Measurements from ENCODE around the gene TMEM61. TPM values are rescaled to one million over a fixed set of nuclear protein-coding genes. Genes with fewer than 3 reads are reported as not detected.

Gene TMEM61
- total and polyA plus RNA-seq, 2 donors (not counting 1 experiment from before 2014, with no cell fraction given), result not detected

- no peaks in the 10 kb centered on the region for H3K9me3 Mint-ChIP-seq (ENCODE audit: insufficient read depth)
- peaks cover 14% of the 10 kb centered on the region for H3K4me1 Mint-ChIP-seq
- H3K27me3 ChIP-seq (replicated peaks in 1 of 4; ENCODE audit: control extremely low read depth in 1 of 4, control insufficient read depth in 3 of 4, insufficient read depth in 4 of 4, low read length in 3 of 4), result no peaks in the 10 kb centered on the region
- H2AFZ ChIP-seq (ENCODE audit: insufficient read depth, low read depth, low read length, poor library complexity, severe bottlenecking), result peak overlapping the region; percentile 66
- H3K79me2 ChIP-seq (ENCODE audit: control insufficient read depth, insufficient read depth, low read length), result no peaks in the 10 kb centered on the region
- peak overlapping the region; percentile 46 for H3K4me2 ChIP-seq (replicated peaks; ENCODE audit: low read depth, low read length, poor library complexity, severe bottlenecking)
- DNase-seq (peak; percentile 44), ATAC-seq (ENCODE audit: low read depth) (peak; percentile 47)
- peak overlapping the region; percentile 12 for H3K4me3 Mint-ChIP-seq
- 36% methylated on average over 4 of the region's 7 CpGs for WGBS (ENCODE audit: insufficient coverage)
- peak overlapping the region in 2 of 5 experiments; percentile 24 to 47 for H3K4me3 ChIP-seq (ENCODE audit: control extremely low read depth in 1 of 5, extremely low read depth in 1 of 5, insufficient read depth in 1 of 5, low read depth in 2 of 5, low read length in 4 of 5)
- peak overlapping the region; percentile 35 for H3K9ac ChIP-seq (ENCODE audit: low read length)
- peaks cover 8 to 14% of the 10 kb centered on the region in 2 donors for H3K4me1 ChIP-seq (ENCODE audit: control insufficient read depth in 2 of 2, insufficient read depth in 2 of 2, low read length in 2 of 2)
- no peak overlapping the region for H3K27ac Mint-ChIP-seq
- H3K27me3 Mint-ChIP-seq, result peaks cover 11% of the 10 kb centered on the region
- intact Hi-C loops (cut with micrococcal nuclease), result no loop called here
- ChIA-PET POLR2A (no interaction called here), CTCF (interaction anchor here (0.8 to 1.2 kb wide), 3 partner anchors 15 to 21 kb away, joined by 3 read pairs; no protein-coding TSS in a partner anchor)
- no peaks in the 10 kb centered on the region for H4K20me1 ChIP-seq (ENCODE audit: control insufficient read depth, insufficient read depth, low read length, poor library complexity, severe bottlenecking)
- no peaks in the 10 kb centered on the region for H3K36me3 ChIP-seq (replicated peaks in 1 of 2; ENCODE audit: control extremely low read depth in 1 of 2, control insufficient read depth in 1 of 2, extremely low read depth in 1 of 2, insufficient read depth in 2 of 2, low read length in 1 of 2)
- no peaks in the 10 kb centered on the region for H3K9me3 ChIP-seq (ENCODE audit: control extremely low read depth in 1 of 3, control insufficient read depth in 2 of 3, insufficient read depth in 1 of 3, low read length in 2 of 3)
- H3K27ac ChIP-seq (ENCODE audit: low read length in 2 of 2), result peak overlapping the region in 1 of 2 donors; percentile 19
- TF ChIP-seq EZH2 (IDR thresholded peaks at IDR 0.05; ENCODE audit: borderline replicate concordance, insufficient read depth, low read depth, low read length, poor library complexity, severe bottlenecking) (no peak), CTCF (IDR thresholded peaks at IDR 0.05) (no peak)
These were observed 14.6 kb upstream of the TMEM61 start for GRCh38 chr1:54965624-54966340.

GRCh38 chr1:54967372-54967771 is 13.1 kb upstream of the TMEM61 start:
- H3K4me2 ChIP-seq (replicated peaks; ENCODE audit: low read depth, low read length, poor library complexity, severe bottlenecking), result no peak overlapping the region

More at GRCh38 chr1:54967372-54967771, 13.1 kb upstream of the TMEM61 start:
- Mint-ChIP-seq H3K27ac (no peak overlapping the region), H3K27me3 (peaks cover 18% of the 10 kb centered on the region), H3K4me3 (no peak overlapping the region), H3K9me3 (ENCODE audit: insufficient read depth) (no peaks in the 10 kb centered on the region), H3K4me1 (peaks cover 14% of the 10 kb centered on the region)
- H4K20me1 ChIP-seq (ENCODE audit: control insufficient read depth, insufficient read depth, low read length, poor library complexity, severe bottlenecking), result no peaks in the 10 kb centered on the region
- POLR2A ChIA-PET, result no interaction called here
- H3K9me3 ChIP-seq (ENCODE audit: control extremely low read depth in 1 of 3, control insufficient read depth in 2 of 3, insufficient read depth in 1 of 3, low read length in 2 of 3), result peaks cover 0 to 3% (median 0%) of the 10 kb centered on the region in 3 donors
- no peak overlapping the region for H3K9ac ChIP-seq (ENCODE audit: low read length)
- H3K4me3 ChIP-seq (ENCODE audit: control extremely low read depth in 1 of 5, extremely low read depth in 1 of 5, insufficient read depth in 1 of 5, low read depth in 2 of 5, low read length in 4 of 5), result no peak overlapping the region
- no peaks in the 10 kb centered on the region for H3K36me3 ChIP-seq (replicated peaks in 1 of 2; ENCODE audit: control extremely low read depth in 1 of 2, control insufficient read depth in 1 of 2, extremely low read depth in 1 of 2, insufficient read depth in 2 of 2, low read length in 1 of 2)
- no peak for ATAC-seq (ENCODE audit: low read depth)
- no peaks in the 10 kb centered on the region for H3K27me3 ChIP-seq (replicated peaks in 1 of 4; ENCODE audit: control extremely low read depth in 1 of 4, control insufficient read depth in 3 of 4, insufficient read depth in 4 of 4, low read length in 3 of 4)
- CTCF ChIA-PET, result no interaction called here
- WGBS (ENCODE audit: insufficient coverage), result 78% methylated on average over 4 of the region's 5 CpGs
- no peaks in the 10 kb centered on the region for H3K79me2 ChIP-seq (ENCODE audit: control insufficient read depth, insufficient read depth, low read length)
- TF ChIP-seq CTCF (IDR thresholded peaks at IDR 0.05) (no peak), EZH2 (IDR thresholded peaks at IDR 0.05; ENCODE audit: borderline replicate concordance, insufficient read depth, low read depth, low read length, poor library complexity, severe bottlenecking) (no peak)
- H3K27ac ChIP-seq (ENCODE audit: low read length in 2 of 2), result no peak overlapping the region
- peaks cover 8 to 14% of the 10 kb centered on the region in 2 donors for H3K4me1 ChIP-seq (ENCODE audit: control insufficient read depth in 2 of 2, insufficient read depth in 2 of 2, low read length in 2 of 2)
- no peak overlapping the region for H2AFZ ChIP-seq (ENCODE audit: insufficient read depth, low read depth, low read length, poor library complexity, severe bottlenecking)
- no peak for DNase-seq
- intact Hi-C loops (cut with micrococcal nuclease), result no loop called here
